A549 (cell line): ENCODE results near the gene C1GALT1. TPM values are rescaled to one million over a fixed set of nuclear protein-coding genes. Genes with fewer than 3 reads are reported as not detected.

Experiments
- ATAC-seq, 2 experiments: fragments of 200-7000 bp in 1 of 2; fragments of >200 bp in 1 of 2; cut with Nextera tagmentation in 1 of 2; cut with Tn5 transposase in 1 of 2; 3 replicates each; pipeline versions ENCODE4 v1.8.0 to v1.9.1; 2018 to 2020; ENCODE audit warnings: mild to moderate bottlenecking in 1 of 2, moderate library complexity in 1 of 2
- CTCF ChIA-PET: fragments of 300-600 bp; sonication (Branson Sonifier 250); formaldehyde crosslinking; extraction: SDS; loops from one replicate; lab custom pipeline; 2021; ENCODE audit warnings: antibody characterized with exemption, inconsistent platforms; lab: Yijun Ruan, JAX
- POLR2A ChIA-PET: fragments of 350-600 bp; formaldehyde crosslinking; extraction: SDS; loops from one replicate; lab custom pipeline; 2021; ENCODE audit warnings: antibody characterized with exemption, inconsistent platforms; lab: Yijun Ruan, JAX
- DNase-seq, 2 experiments: peaks; one replicate each; pipeline versions ENCODE4 v3.0.0 to v3.0.0-alpha.2; 2011 to 2016; ENCODE audit warnings: low read depth in 1 of 2, low spot score in 1 of 2
- FAIRE-seq: peaks from 2 replicates; lab custom pipeline; 2011; peaks lifted over from hg19 to GRCh38; lab: Jason Lieb, UNC
- H3K27ac ChIP-seq, 2 experiments: fragments of >200 bp; sonication (Bioruptor Twin); formaldehyde crosslinking; 3 replicates each; pipeline ENCODE4 v1.5.1; 2016 to 2017
- H3K4me1 ChIP-seq: fragments of >200 bp; sonication (Bioruptor Twin); formaldehyde crosslinking; 3 replicates; pipeline ENCODE4 v1.6.1; 2016
- H3K4me2 ChIP-seq: fragments of >200 bp; sonication (Bioruptor Twin); formaldehyde crosslinking; 3 replicates; pipeline ENCODE4 v1.6.1; 2016
- H3K4me3 ChIP-seq: fragments of >200 bp; sonication (Bioruptor Twin); formaldehyde crosslinking; 3 replicates; pipeline ENCODE4 v1.5.1; 2016
- H3K9me3 ChIP-seq: fragments of >200 bp; sonication (Bioruptor Twin); formaldehyde crosslinking; 3 replicates; pipeline ENCODE4 v1.6.1; 2016
- CBX2 ChIP-seq: fragments of 200-600 bp; sonication (generic); IDR thresholded peaks from 2 replicates; pipeline ENCODE4 v1.6.1; 2016; ENCODE audit warnings: low read depth, mild to moderate bottlenecking, borderline replicate concordance
- CEBPB ChIP-seq, 2 experiments: fragments of >200 bp in 1 of 2; sonication (Bioruptor Twin) in 1 of 2; formaldehyde crosslinking in 1 of 2; IDR thresholded peaks; 2 replicates each; pipeline ENCODE4 v1.6.1; 2012 to 2016
- CTCF ChIP-seq: fragments of >200 bp; sonication (Bioruptor Twin); formaldehyde crosslinking; IDR thresholded peaks from 3 replicates; pipeline ENCODE4 v1.5.1; 2016
- ELK1 ChIP-seq: fragments of 150-350 bp; IDR thresholded peaks from 2 replicates; pipeline ENCODE4 v1.6.1; 2014; ENCODE audit warnings: low read depth, mild to moderate bottlenecking, low read length
- HDAC2 ChIP-seq: fragments of 200-600 bp; sonication (generic); IDR thresholded peaks from 2 replicates; pipeline ENCODE4 v1.6.1; 2016
- HEYL ChIP-seq: fragments of 250-450 bp; sonication (Bioruptor Pico); IDR thresholded peaks from 2 replicates; pipeline ENCODE4 v1.8.0; 2021; ENCODE audit warnings: mild to moderate bottlenecking, moderate library complexity
- HOXB13 ChIP-seq: fragments of 250-450 bp; sonication (Bioruptor Pico); IDR thresholded peaks from 2 replicates; pipeline ENCODE4 v1.5.0; 2020; ENCODE audit warnings: low read depth, mild to moderate bottlenecking, moderate library complexity
- HOXB5 ChIP-seq: fragments of 250-450 bp; sonication (Bioruptor Pico); IDR thresholded peaks from 2 replicates; pipeline ENCODE4 v1.5.0; 2020; ENCODE audit warnings: mild to moderate bottlenecking, moderate library complexity
- JUNB ChIP-seq: fragments of >200 bp; sonication (Bioruptor Twin); formaldehyde crosslinking; IDR thresholded peaks from 2 replicates; pipeline ENCODE4 v1.6.1; 2016
- NFE2L2 ChIP-seq: fragments of 150-350 bp; conservative IDR thresholded peaks from 2 replicates; pipeline ENCODE4 v1.6.1; 2014; ENCODE audit warnings: low read length
- NR3C1 ChIP-seq: fragments of >200 bp; sonication (Bioruptor Twin); formaldehyde crosslinking; IDR thresholded peaks from 3 replicates; pipeline ENCODE4 v1.6.1; 2017
- PBX3 ChIP-seq: IDR thresholded peaks from 2 replicates; pipeline ENCODE4 v1.6.1; 2012
- RAD21 ChIP-seq, 2 experiments: fragments of >200 bp in 1 of 2; sonication (Bioruptor Twin) in 1 of 2; formaldehyde crosslinking in 1 of 2; IDR thresholded peaks in 1 of 2; conservative IDR thresholded peaks in 1 of 2; 2 replicates in 1 of 2; 3 replicates in 1 of 2; pipeline ENCODE4 v1.6.1; 2012 to 2018; ENCODE audit warnings: inconsistent platforms in 1 of 2
- RARB ChIP-seq: fragments of 250-450 bp; sonication (Bioruptor Pico); IDR thresholded peaks from 2 replicates; pipeline ENCODE4 v1.8.0; 2021; ENCODE audit warnings: mild to moderate bottlenecking, moderate library complexity
- RFX5 ChIP-seq: fragments of 450-650 bp; IDR thresholded peaks from 2 replicates; pipeline ENCODE4 v1.7.1; 2014; ENCODE audit warnings: antibody characterized with exemption, mild to moderate bottlenecking, moderate library complexity
- SMC3 ChIP-seq: fragments of >200 bp; sonication (Bioruptor Twin); formaldehyde crosslinking; IDR thresholded peaks from 3 replicates; pipeline ENCODE4 v1.6.1; 2018; ENCODE audit warnings: inconsistent platforms
- TFCP2L1 ChIP-seq: fragments of 250-450 bp; sonication (Bioruptor Pico); IDR thresholded peaks from 2 replicates; pipeline ENCODE4 v1.5.0; 2021; ENCODE audit warnings: mild to moderate bottlenecking
- TP53 ChIP-seq: fragments of 250-450 bp; sonication (Bioruptor Pico); IDR thresholded peaks from 2 replicates; pipeline ENCODE4 v1.5.0; 2021; ENCODE audit warnings: mild to moderate bottlenecking, moderate library complexity
- ZFP36 ChIP-seq: fragments of 450-650 bp; IDR thresholded peaks from 2 replicates; pipeline ENCODE4 v1.6.1; 2014; ENCODE audit warnings: borderline replicate concordance; ENCODE audit not compliant: partially characterized antibody
- WGBS: methylation state at CpG from one replicate; pipeline ENCODE4 v1.1.6; 2017; ENCODE audit errors: missing lambda C conversion rate; 5-methylcytosine and 5-hydroxymethylcytosine counted together
- polyA plus RNA-seq, 4 experiments: library from polyadenylated mRNA; depleted of rRNA in 3 of 4; stranded (reverse); fragments of >200 nt; fragmentation: RNase III in 1 of 4; extraction: RNeasy Plus Mini Kit Qiagen cat#74134 plus additional on column Dnase treatment in 1 of 4; gene quantifications; 2 replicates in 3 of 4; 3 replicates in 1 of 4; pipeline ENCODE4 v1.2.3, GENCODE V29; 2011 to 2017
- TF ChIP-seq, protein P1 (sequence below): fragments of 250-450 bp; sonication (Bioruptor Pico); IDR thresholded peaks from 2 replicates; pipeline ENCODE4 v1.5.0; 2020; ENCODE audit warnings: low read depth, mild to moderate bottlenecking, moderate library complexity
- TF ChIP-seq, protein P2 (sequence below): fragments of >200 bp; sonication (Bioruptor Twin); formaldehyde crosslinking; IDR thresholded peaks from 2 replicates; pipeline ENCODE4 v1.6.1; 2016

Gene C1GALT1
- polyA plus RNA-seq, 2 of the 4 experiments (the other 2 are of a cell fraction): 24.1 to 50.1 TPM

DNA sequence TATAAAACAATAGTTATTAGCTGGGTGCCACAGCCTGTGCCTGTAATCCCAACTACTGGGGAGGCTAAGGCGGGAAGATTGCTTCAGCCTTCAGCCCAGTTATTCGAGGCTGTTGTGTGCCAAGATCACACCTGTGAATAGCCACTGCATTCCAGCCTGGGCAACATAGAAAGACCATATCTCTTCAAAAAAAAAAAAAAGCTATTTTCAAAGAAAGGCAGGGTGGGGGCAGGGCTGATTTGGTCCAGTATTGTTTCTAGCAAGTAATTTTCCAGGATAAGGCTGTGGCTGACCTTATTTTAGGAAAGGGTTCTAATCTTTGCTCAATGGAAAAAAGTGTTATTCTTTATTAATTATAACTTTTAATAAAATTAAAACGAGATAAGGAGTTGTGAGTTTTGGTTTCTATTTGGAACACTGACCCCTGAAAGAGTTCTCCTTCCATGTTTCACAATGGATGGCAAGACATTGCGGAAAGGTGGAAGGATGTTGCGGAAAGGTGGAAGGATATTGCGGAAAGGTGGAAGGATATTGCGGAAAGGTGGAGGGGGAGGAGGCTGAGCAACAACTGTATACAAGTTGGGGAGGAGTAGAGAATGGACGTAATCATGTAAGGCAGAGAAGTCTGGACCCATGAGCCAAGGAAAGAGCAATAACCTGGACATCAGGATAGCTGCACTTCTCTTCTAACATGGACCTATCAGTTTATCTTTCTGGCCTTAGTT is 1.5 kb upstream of the C1GALT1 start:
- DNase-seq (no peak), FAIRE-seq (no peak), ATAC-seq (no peak)
- ChIA-PET CTCF (interaction anchor here (0.9 to 2.4 kb wide), 8 partner anchors 11 to 383 kb away, joined by 3 to 11 read pairs (median 4); no protein-coding TSS in a partner anchor), POLR2A (interaction anchor here (1.0 to 2.3 kb wide), 6 partner anchors 9 to 244 kb away, joined by 3 to 15 read pairs (median 6); no protein-coding TSS in a partner anchor)
- H3K4me3 ChIP-seq: peak overlapping the region; percentile 72
- peak overlapping the region; percentile 86 to 92 for H3K27ac ChIP-seq
- TF ChIP-seq, protein P1, sequence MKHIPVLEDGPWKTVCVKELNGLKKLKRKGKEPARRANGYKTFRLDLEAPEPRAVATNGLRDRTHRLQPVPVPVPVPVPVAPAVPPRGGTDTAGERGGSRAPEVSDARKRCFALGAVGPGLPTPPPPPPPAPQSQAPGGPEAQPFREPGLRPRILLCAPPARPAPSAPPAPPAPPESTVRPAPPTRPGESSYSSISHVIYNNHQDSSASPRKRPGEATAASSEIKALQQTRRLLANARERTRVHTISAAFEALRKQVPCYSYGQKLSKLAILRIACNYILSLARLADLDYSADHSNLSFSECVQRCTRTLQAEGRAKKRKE (CRISPR knock-in tag): no peak
- no peak for TF ChIP-seq ZFP36
- no peak for TF ChIP-seq RFX5
- no peak for TF ChIP-seq ELK1
- TF ChIP-seq HDAC2: no peak
- no peak for TF ChIP-seq HOXB5
- TF ChIP-seq PBX3: no peak
- TF ChIP-seq NFE2L2: no peak
- no peak for TF ChIP-seq HOXB13 (CRISPR knock-in tag)
- TF ChIP-seq, protein P2, sequence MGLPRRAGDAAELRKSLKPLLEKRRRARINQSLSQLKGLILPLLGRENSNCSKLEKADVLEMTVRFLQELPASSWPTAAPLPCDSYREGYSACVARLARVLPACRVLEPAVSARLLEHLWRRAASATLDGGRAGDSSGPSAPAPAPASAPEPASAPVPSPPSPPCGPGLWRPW: no peak
- no peak for TF ChIP-seq TFCP2L1
- TF ChIP-seq RARB (CRISPR knock-in tag): no peak
- TF ChIP-seq TP53 (CRISPR knock-in tag): no peak
- no peak for TF ChIP-seq HEYL (CRISPR knock-in tag)
- peaks cover 53% of the 10 kb centered on the region for H3K4me1 ChIP-seq
- WGBS: 87% methylated on average over 8 of the region's 8 CpGs
- H3K9me3 ChIP-seq: no peaks in the 10 kb centered on the region
- H3K4me2 ChIP-seq: peak overlapping the region; percentile 74

- CTCF ChIA-PET: interaction anchor here (0.6 to 2.6 kb wide), 17 partner anchors 10 to 383 kb away, joined by 3 to 11 read pairs (median 4); no protein-coding TSS in a partner anchor
- POLR2A ChIA-PET: interaction anchor here (0.7 to 2.3 kb wide), 11 partner anchors 8 to 459 kb away, joined by 3 to 15 read pairs (median 4); partner anchors contain the start of gene UMAD1
- WGBS: 2% methylated on average over 12 of the region's 12 CpGs
- Histone ChIP-seq H3K27ac (peak overlapping the region; percentile 86 to 92), H3K4me2 (peak overlapping the region; percentile 74)
- TF ChIP-seq CEBPB (IDR thresholded peaks at IDR 0.05) (no peak), JUNB (no peak), NR3C1 (no peak), RARB (CRISPR knock-in tag) (peak; percentile 38; the same call in 1 of the 2 replicates), NFE2L2 (no peak), RAD21 (conservative IDR thresholded peaks at IDR 0.05 in 1 of 2, IDR thresholded peaks at IDR 0.05 in 1 of 2) (peak in 1 of 2 experiments; percentile 35; a peak in 2 of 5 replicates), CBX2 (no peak), SMC3 (peak; percentile 3; the same call in 2 of the 3 replicates), CTCF (peak; percentile 15; the same call in 1 of the 3 replicates)
- TF ChIP-seq, all 56 proteins: peak for 4
- ATAC-seq (peak; percentile 51 to 55), FAIRE-seq (no peak), DNase-seq (peak; percentile 63 to 82)
- peak overlapping the region; percentile 72 for H3K4me3 ChIP-seq
- H3K9me3 ChIP-seq: no peaks in the 10 kb centered on the region
- H3K4me1 ChIP-seq: peaks cover 45% of the 10 kb centered on the region
Measured at GRCh38 chr7:7181519-7182155, 707 bp upstream of the C1GALT1 start.
